Progenitor cell of endocrine pancreas (in vitro differentiated cells): ENCODE data around the gene AP2A2. TPM values are rescaled to one million over a fixed set of nuclear protein-coding genes. Genes with fewer than 3 reads are reported as not detected.

ENCODE experiments used
- DNase-seq: peaks from one replicate; pipeline ENCODE4 v3.0.0; 2021; ENCODE audit warnings: low spot score; ENCODE audit not compliant: unreplicated experiment
- H3K27ac Mint-ChIP-seq: 2 replicates; pipeline ENCODE4 v1.8.0; 2021; ENCODE audit warnings: mild to moderate bottlenecking, moderate library complexity, mixed read lengths
- H3K27me3 Mint-ChIP-seq: 2 replicates; pipeline ENCODE4 v1.8.0; 2021; ENCODE audit warnings: mixed read lengths
- H3K36me3 Mint-ChIP-seq: 2 replicates; pipeline ENCODE4 v1.8.0; 2022; ENCODE audit warnings: mixed read lengths; ENCODE audit not compliant: insufficient read depth
- H3K4me1 Mint-ChIP-seq: 2 replicates; pipeline ENCODE4 v1.8.0; 2021; ENCODE audit warnings: low read depth, mixed read lengths
- H3K4me3 Mint-ChIP-seq: 2 replicates; pipeline ENCODE4 v1.8.0; 2021; ENCODE audit warnings: low read depth, mild to moderate bottlenecking, moderate library complexity, mixed read lengths
- H3K9me3 Mint-ChIP-seq: 2 replicates; pipeline ENCODE4 v1.8.0; 2021; ENCODE audit warnings: low read depth, mixed read lengths
- total RNA-seq: library from RNA; stranded (reverse); gene quantifications from 2 replicates; pipeline ENCODE4 v1.2.1, GENCODE V29; 2021
- TF ChIP-seq, protein P1 (sequence below): fragments of 200-600 bp; sonication (generic); IDR thresholded peaks from one replicate; pipeline ENCODE4 v1.5.0; 2021; ENCODE audit warnings: antibody characterized with exemption, mild to moderate bottlenecking; ENCODE audit not compliant: unreplicated experiment

The AP2A2 gene
- total RNA-seq, 1 donor from 2014 or later, result 88.8 TPM

DNA sequence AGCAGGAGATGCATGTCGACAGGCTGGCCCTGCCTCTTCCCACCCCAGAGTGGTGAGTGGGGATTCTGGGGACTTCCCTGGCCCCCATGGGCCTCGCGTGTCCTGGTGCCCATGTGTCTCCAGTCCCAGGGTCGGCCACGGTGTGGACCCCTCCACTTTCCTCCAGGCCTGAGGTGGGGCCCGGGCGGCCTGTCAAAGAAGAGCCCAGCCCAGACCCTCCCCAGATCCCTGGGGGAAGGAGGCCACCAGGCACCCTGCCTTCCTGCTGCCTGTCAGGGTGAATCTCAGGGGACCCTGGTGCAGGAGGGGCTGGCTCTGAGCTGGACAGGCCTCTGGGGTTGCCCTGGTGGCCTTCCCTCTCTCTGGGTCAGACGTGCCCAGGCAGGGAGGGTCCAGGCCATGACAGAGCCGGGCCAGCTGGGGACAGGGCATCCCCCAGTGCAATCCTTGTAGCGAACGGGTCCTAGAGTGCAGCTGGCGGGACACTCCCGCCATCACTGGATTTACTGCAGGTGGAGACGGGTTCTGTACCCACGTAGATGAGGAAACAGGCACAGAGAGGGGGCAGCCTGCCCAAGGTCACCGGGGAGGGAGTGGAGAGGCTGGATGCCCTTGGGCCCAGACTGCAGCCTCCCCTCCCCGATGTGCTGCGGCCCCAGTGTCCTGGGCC, 124.4 kb downstream of the AP2A2 start:
- Mint-ChIP-seq H3K36me3 (no peaks in the 10 kb centered on the region), H3K27ac (no peak overlapping the region), H3K27me3 (peaks cover 21% of the 10 kb centered on the region), H3K9me3 (peaks cover under 1% of the 10 kb centered on the region), H3K4me3 (no peak overlapping the region), H3K4me1 (no peaks in the 10 kb centered on the region)
- DNase-seq, result no peak
- TF ChIP-seq, protein P1, sequence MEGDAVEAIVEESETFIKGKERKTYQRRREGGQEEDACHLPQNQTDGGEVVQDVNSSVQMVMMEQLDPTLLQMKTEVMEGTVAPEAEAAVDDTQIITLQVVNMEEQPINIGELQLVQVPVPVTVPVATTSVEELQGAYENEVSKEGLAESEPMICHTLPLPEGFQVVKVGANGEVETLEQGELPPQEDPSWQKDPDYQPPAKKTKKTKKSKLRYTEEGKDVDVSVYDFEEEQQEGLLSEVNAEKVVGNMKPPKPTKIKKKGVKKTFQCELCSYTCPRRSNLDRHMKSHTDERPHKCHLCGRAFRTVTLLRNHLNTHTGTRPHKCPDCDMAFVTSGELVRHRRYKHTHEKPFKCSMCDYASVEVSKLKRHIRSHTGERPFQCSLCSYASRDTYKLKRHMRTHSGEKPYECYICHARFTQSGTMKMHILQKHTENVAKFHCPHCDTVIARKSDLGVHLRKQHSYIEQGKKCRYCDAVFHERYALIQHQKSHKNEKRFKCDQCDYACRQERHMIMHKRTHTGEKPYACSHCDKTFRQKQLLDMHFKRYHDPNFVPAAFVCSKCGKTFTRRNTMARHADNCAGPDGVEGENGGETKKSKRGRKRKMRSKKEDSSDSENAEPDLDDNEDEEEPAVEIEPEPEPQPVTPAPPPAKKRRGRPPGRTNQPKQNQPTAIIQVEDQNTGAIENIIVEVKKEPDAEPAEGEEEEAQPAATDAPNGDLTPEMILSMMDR, result no peak

DNA sequence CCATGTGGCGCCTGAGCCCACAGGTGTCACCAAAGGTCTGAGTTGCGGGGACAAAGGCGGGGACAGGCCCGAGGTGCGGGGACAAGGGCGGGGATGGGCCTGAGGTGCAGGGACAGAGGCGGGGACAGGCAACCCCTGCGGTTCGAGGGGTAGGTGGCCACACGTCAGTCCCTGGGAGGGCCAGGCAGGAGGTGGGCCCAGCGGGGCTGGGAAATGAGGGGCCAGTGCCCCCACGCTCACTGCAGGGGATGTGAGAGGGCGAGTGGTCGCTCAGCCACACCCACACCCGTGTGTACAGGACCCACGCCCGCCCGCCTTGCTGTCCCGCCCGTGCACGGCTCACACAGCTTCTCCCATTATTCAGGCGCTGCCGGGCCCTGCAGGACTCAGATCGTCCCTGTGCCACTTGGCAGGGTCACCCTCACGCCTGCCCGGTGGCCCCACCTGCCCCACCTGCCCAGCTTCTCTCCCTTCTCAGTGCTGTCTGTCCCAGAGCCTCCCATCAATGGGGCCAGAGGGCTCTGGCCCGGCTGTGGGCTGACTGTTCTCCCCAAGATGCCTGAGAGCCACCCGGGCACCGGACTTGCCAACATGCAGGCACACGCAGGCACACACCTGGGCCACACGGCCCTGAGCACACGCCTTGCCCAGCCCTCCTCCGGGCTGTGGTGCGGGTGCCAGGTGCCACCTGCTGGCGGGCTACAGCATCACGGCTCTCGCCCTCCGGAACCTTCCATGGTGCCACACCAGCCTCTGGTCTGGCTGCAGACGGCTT, 125.1 kb downstream of the AP2A2 start:
- DNase-seq, result peak; percentile 71
- H3K4me1 Mint-ChIP-seq, result no peaks in the 10 kb centered on the region
- no peak overlapping the region for H3K27ac Mint-ChIP-seq
- H3K36me3 Mint-ChIP-seq, result no peaks in the 10 kb centered on the region
- no peak overlapping the region for H3K4me3 Mint-ChIP-seq
- H3K9me3 Mint-ChIP-seq, result no peaks in the 10 kb centered on the region
- H3K27me3 Mint-ChIP-seq, result peaks cover 24% of the 10 kb centered on the region
- TF ChIP-seq, protein P1, result peak; percentile 91

DNA sequence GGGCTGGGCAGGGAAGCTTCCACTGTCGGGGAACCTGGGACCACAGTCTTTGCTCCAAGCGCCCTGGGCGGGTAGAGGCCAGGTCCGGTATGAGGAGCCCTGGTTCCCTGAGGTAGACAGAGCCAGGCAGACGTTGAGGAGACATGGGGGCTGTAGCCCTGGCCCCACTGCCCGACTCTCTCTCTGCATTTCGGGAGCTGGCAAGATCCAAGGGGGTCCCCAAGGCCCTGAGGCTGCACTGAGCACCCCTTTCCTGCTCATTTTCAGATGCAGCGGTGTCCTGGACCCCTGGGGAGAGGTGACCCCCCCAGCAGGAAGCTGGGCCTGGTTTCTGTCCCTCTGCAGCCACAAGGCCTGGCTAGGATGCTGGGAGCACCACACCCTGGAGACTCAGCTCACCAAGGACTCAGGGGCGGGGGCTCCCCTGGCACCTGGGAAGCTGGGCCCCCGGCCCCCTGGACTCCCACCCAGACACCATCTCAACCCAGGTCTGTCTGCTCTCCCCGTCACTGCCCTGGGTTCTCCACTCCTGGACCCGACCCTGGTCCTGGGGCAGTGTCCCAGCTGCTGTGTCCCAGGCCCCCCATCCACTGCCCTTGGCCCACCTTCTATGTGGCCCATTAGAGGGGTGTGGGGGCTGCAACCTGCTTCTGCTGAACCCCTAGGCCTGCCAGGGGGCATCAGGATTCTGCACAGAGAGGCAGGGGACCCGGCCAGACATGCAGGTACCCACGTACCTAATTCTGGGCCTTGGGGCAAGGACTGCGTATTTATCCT, 125.9 kb downstream of the AP2A2 start:
- Mint-ChIP-seq H3K9me3 (no peaks in the 10 kb centered on the region), H3K36me3 (no peaks in the 10 kb centered on the region), H3K4me3 (no peak overlapping the region), H3K27me3 (peaks cover 20% of the 10 kb centered on the region), H3K27ac (no peak overlapping the region), H3K4me1 (no peaks in the 10 kb centered on the region)
- TF ChIP-seq, protein P1, result no peak
- no peak for DNase-seq

DNA sequence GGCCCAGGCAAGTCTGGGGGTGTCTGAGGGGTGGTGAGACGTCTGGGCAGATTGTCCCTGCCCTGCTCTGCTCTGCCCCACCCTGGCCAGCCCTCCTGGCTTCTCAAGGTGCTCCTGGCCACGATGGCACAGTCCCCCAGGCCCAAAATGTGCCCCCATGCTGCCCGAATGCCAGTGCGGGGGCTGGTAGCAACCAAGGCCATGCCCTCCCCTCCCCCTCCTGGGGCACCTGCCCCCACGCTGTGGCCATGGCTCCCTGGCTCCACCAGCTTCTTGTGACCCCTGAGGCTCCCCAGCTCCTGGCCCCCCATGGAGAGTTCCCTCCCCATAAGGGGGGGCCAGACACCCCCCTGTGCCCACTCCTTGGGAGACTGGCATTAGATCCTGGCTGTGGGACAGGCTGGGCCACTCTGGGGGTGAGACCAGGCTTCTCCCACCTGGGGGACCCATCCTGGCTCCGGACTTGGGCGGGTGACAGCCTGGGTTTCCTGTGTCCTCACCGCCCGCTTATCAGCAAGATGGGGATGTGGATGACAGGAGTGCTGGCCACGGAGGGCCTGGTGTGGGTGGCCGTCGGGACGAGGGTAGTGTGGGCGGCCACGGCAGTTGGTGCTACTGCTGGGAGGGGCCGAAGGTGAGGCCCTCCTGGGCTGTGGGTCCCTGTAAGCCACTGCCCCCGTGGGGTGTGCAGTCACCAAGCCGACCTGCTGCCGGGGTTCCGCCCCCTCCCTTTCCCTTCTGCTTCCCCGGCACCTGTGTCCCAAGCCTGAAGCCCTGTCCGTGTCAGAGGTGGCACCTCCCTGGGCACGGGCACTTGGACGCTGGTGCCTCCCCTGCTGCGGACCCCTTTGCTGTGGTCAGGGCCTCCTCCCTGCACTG, 126.7 kb downstream of the AP2A2 start:
- DNase-seq, result no peak
- Mint-ChIP-seq H3K27me3 (peaks cover 17% of the 10 kb centered on the region), H3K36me3 (no peaks in the 10 kb centered on the region)

More for the DNA sequence above, 126.7 kb downstream of the AP2A2 start:
- H3K9me3 Mint-ChIP-seq, result no peaks in the 10 kb centered on the region
- H3K4me3 Mint-ChIP-seq, result no peak overlapping the region
- H3K4me1 Mint-ChIP-seq, result no peaks in the 10 kb centered on the region
- H3K27ac Mint-ChIP-seq, result no peak overlapping the region
- TF ChIP-seq, protein P1, result no peak
